Heart left ventricle (tissue), 16 donors: ENCODE measurements around the gene PDE6D. TPM values are rescaled to one million over a fixed set of nuclear protein-coding genes. Genes with fewer than 3 reads are reported as not detected.

ENCODE experiments used
- ATAC-seq, 4 donors: fragments of 200-7000 bp; cut with Tn5 transposase; one replicate each; pipeline ENCODE4 v1.9.1; 2020 to 2022; ENCODE audit warnings: moderate library complexity in 4 of 4, mild to moderate bottlenecking in 3 of 4, moderate number of reproducible peaks in 1 of 4
- DNase-seq, 5 donors: peaks; one replicate each; pipeline ENCODE4 v3.0.0-alpha.2; 2020
- H3K27ac ChIP-seq, 12 donors: fragments of 200-600 bp; sonication (generic) in 4 of 12; one replicate each; pipeline versions ENCODE4 v1.5.0 to v1.8.0; 2016 to 2022; ENCODE audit warnings: mild to moderate bottlenecking in 2 of 12
- H3K27me3 ChIP-seq, 9 donors: fragments of 200-600 bp; sonication (generic) in 2 of 9; one replicate each; pipeline versions ENCODE4 v1.5.1 to v1.8.0; 2016 to 2022; ENCODE audit warnings: mild to moderate bottlenecking in 3 of 9
- H3K36me3 ChIP-seq, 9 donors: fragments of 200-600 bp; sonication (generic) in 2 of 9; one replicate each; pipeline versions ENCODE4 v1.5.0 to v1.8.0; 2018 to 2022; ENCODE audit warnings: mild to moderate bottlenecking in 2 of 9
- H3K4me1 ChIP-seq, 12 donors: fragments of 200-600 bp; sonication (generic) in 4 of 12; one replicate each; pipeline versions ENCODE4 v1.5.0 to v1.8.0; 2016 to 2022; ENCODE audit warnings: mild to moderate bottlenecking in 3 of 12
- H3K4me3 ChIP-seq, 12 donors: fragments of 200-600 bp; sonication (generic) in 4 of 12; one replicate each; pipeline versions ENCODE4 v1.5.0 to v1.8.0; 2017 to 2022; ENCODE audit warnings: mild to moderate bottlenecking in 9 of 12, moderate library complexity in 4 of 12
- H3K9me3 ChIP-seq, 12 donors: fragments of 200-600 bp; sonication (generic) in 4 of 12; one replicate each; pipeline versions ENCODE4 v1.5.0 to v1.8.0; 2016 to 2022; ENCODE audit warnings: mild to moderate bottlenecking in 1 of 12
- CTCF ChIP-seq, 12 donors: fragments of 200-600 bp; sonication (generic) in 4 of 12; IDR thresholded peaks; one replicate each; pipeline versions ENCODE4 v1.5.0 to v1.8.0; 2018 to 2022; ENCODE audit warnings: antibody characterized with exemption in 12 of 12, mild to moderate bottlenecking in 5 of 12
- POLR2A ChIP-seq, 2 donors: fragments of 450-650 bp; IDR thresholded peaks; one replicate each; pipeline ENCODE4 v1.6.1; 2017; ENCODE audit warnings: antibody characterized with exemption in 2 of 2, mild to moderate bottlenecking in 2 of 2, moderate library complexity in 2 of 2
- WGBS, 4 donors: extraction: QIAGEN DNeasy Blood & Tissue Kit in 2 of 4; methylation state at CpG; one replicate each; pipeline versions ENCODE4 v1.1.5 to v1.1.7; 2013 to 2018; 5-methylcytosine and 5-hydroxymethylcytosine counted together
- intact Hi-C, 10 donors: fragments of 100-400 bp; cut with DNase I; formaldehyde crosslinking; loops; one replicate each; pipeline versions ENCODE4 v1.11.1 to v1.14.2; 2022
- long read RNA-seq, 3 donors: library from polyadenylated mRNA; unstranded; transcript quantifications; one replicate each; pipeline ENCODE4 v2.0.0, GENCODE V29; 2020 to 2021
- polyA plus RNA-seq, 2 donors: library from polyadenylated mRNA; stranded (reverse); fragments of 200-250 nt; gene quantifications; one replicate each; pipeline ENCODE4 v1.2.3, GENCODE V29; 2013
- total RNA-seq, 9 donors: library from RNA; depleted of rRNA in 2 of 9; stranded (reverse); fragments of >200 nt in 2 of 9; fragmentation: NEBNext Ultra II Directional in 3 of 9; extraction: Animal tissue kit (Norgen Biotek cat#: 25700) in 3 of 9; gene quantifications; one replicate each; pipeline versions ENCODE4 v1.1.0 to v1.2.4, GENCODE V29; 2016 to 2023
- donor health status: ischemic (EF 13 %, LVEDD 7.1; RV severe dilation, severe dysfunction).
- donor health status: healthy with polysubstance abuse.
- donor health status: DM: no; HTN: yes; CAD: no.
- donor health status: DM: no; HTN: no; CAD: no.
- donor health status: ischemic (EF 25% LVEDD 6.9; RV normal size, moderate dysfunction).
- donor health status: ischemic (EF 25% LVEDD 5.7; RV mildly dilated, moderate dysfunction).
- donor health status: healthy.
- donor health status: DM: yes; HTN: yes; CAD: no.
- donor health status: ischemic (EF 35%, LVEDD 5.7; RV mildly dilated, moderate dysfunction).
- donor health status: nonischemic (EF 11% LVEDD 7.7; RV severe dilation, severe dysfunction).
- donor health status: DM: yes; HTN: yes; CAD: no.
- donor health status: PGD.
- donor health status: ischemic (EF 29% LVEDD 5.4; RV normal size, mild dysfunction).
- donor health status: nonischemic (EF 23%, LVEDD 6.1; RV moderate dilation, normal function).

Gene PDE6D
- 10 to 100 TPM; 12.3 to 29.1 (median 19.5) TPM for total RNA-seq
- polyA plus RNA-seq: 10 to 100 TPM; 19.8 to 30.1 TPM
- long read RNA-seq, donor 1, transcript PDE6D-201 (5 exons, 1,175 nt): major isoform, 11 of 16 reads
- long read RNA-seq, donor 1, partial matches to known transcripts: 0 of 16 reads
- long read RNA-seq, donor 1, other reads (novel, unspliced or antisense): 3 of 16 reads
- long read RNA-seq, donor 2, transcript PDE6D-201 (5 exons, 1,175 nt): major isoform, 30 of 31 reads
- long read RNA-seq, donor 2, partial matches to known transcripts: 0 of 31 reads
- long read RNA-seq, donor 2, other reads (novel, unspliced or antisense): 1 of 31 reads
- long read RNA-seq, donor 3, transcript PDE6D-201 (5 exons, 1,175 nt): major isoform, 13 of 13 reads
- long read RNA-seq, donor 3, partial matches to known transcripts: 0 of 13 reads
- long read RNA-seq, donor 3, other reads (novel, unspliced or antisense): 0 of 13 reads

GRCh38 chr2:231780909-231781797, at the start of gene PDE6D:
TSS of gene PDE6D (minus strand) at chr2:231781282. CDS start at chr2:231781114, 168 bp downstream.
- ATAC-seq (peak; percentile 95 to 97 (median 96)), DNase-seq (peak; percentile 98 to 100 (median 99))
- H3K4me3 ChIP-seq: peak within 1 kb of the TSS; percentile 59 to 95 (median 87)
- TF ChIP-seq POLR2A (IDR thresholded peaks at IDR 0.05) (peak; percentile 96 to 99), CTCF (IDR thresholded peaks at IDR 0.05) (no peak)
- H3K4me1 ChIP-seq: peaks cover 0 to 53% (median 30%) of the 10 kb centered on the region in 12 donors
- H3K27me3 ChIP-seq: no peaks in the 10 kb centered on the region
- H3K9me3 ChIP-seq: no peaks in the 10 kb centered on the region
- 0 to 1% (median 1%) methylated on average over 44 to 67 of the region's 67 CpGs for WGBS, 4 donors
- H3K36me3 ChIP-seq: peaks cover 0 to 4% (median 0%) of the 10 kb centered on the region in 9 donors
- intact Hi-C loops: loop anchor here in 4 of 10 donors (5.0 to 10.0 kb wide), 4 partner anchors 74 to 176 kb away; partner anchors contain the start of gene PTMA (in 1 of the 4)
- H3K27ac ChIP-seq: peak within 1 kb of the TSS; percentile 54 to 93 (median 90)

DNA sequence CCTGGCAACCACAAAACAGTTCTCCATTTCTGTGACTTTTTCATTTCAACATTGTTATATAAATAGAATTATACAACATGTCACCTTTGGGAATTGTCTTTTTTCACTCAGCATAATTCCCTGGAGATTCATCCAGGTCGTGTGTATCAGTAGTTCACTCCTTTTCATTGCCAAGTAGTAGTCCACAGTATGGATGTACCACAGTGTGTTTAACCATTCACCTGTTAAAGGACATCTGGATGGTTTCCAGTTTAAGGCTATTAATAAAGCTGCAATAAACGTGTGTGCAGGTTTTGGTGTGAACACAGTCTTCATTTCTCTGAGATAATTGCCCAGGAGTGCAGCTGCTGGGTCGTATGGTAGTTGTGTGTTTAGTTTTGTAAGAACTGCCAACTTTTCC, 40.8 kb upstream of the PDE6D start:
- intact Hi-C loops: no loop called here
- Histone ChIP-seq H3K9me3 (peaks cover 0 to 6% (median 0%) of the 10 kb centered on the region in 12 donors), H3K27me3 (no peaks in the 10 kb centered on the region), H3K36me3 (no peaks in the 10 kb centered on the region), H3K4me1 (no peaks in the 10 kb centered on the region), H3K27ac (no peak overlapping the region), H3K4me3 (no peak overlapping the region)
- no peak for ATAC-seq
- DNase-seq: no peak
- 47 to 49% (median 47%) methylated on average over 3 of the region's 3 CpGs for WGBS, 4 donors
- TF ChIP-seq POLR2A (IDR thresholded peaks at IDR 0.05) (no peak), CTCF (IDR thresholded peaks at IDR 0.05) (no peak)

GRCh38 chr2:231820786-231821303, 39.8 kb upstream of the PDE6D start:
- DNase-seq (no peak), ATAC-seq (no peak)
- Histone ChIP-seq H3K27me3 (no peaks in the 10 kb centered on the region), H3K27ac (no peak overlapping the region), H3K36me3 (no peaks in the 10 kb centered on the region), H3K4me1 (no peaks in the 10 kb centered on the region), H3K4me3 (no peak overlapping the region), H3K9me3 (peaks cover 0 to 10% (median 0%) of the 10 kb centered on the region in 12 donors)
- intact Hi-C loops: no loop called here
- no peak for TF ChIP-seq POLR2A (IDR thresholded peaks at IDR 0.05)
- no peak for TF ChIP-seq CTCF (IDR thresholded peaks at IDR 0.05)
- 70 to 76% (median 73%) methylated on average over 12 of the region's 12 CpGs for WGBS, 4 donors
